ENCODE data around the gene ADCY2. TPM values are rescaled to one million over a fixed set of nuclear protein-coding genes. Genes with fewer than 3 reads are reported as not detected.

ADCY2 gene
- total and polyA plus RNA-seq, 2 of the 13 experiments (the other 11 are each of a cell fraction or from before 2014, with no cell fraction given), result not detected

DNA sequence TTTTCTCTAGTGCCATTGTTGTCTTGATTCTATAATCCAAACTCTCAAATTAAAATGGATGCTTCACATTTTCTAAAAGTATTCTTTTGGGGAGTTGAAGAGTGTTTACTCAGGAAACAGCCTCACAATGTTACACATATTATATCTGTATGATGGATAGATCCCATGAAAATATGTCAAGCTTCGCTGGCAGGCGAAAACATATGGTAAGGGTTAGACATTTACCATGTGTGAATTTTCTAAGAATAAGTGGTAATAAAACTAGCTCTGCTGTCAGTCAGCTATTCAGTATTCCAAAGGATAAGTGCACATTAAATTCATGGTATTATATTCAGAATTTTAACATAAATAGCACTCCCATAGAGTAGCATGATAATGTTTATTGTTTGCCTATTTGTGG, 13.3 kb upstream of the ADCY2 start:
- DNase-seq (ENCODE audit: low spot score) (no peak), FAIRE-seq (no peak), ATAC-seq (no peak)
- H3K9ac ChIP-seq (ENCODE audit: insufficient read depth, low read depth, low read length), result no peak overlapping the region
- H3K9me3 ChIP-seq (ENCODE audit: low read length), result no peaks in the 10 kb centered on the region
- no TSS peak for BruUV-seq (replicated peaks)
- H2AFZ ChIP-seq (ENCODE audit: low read length), result no peak overlapping the region
- TF ChIP-seq NONO (IDR thresholded peaks at IDR 0.05) (no peak), NONO (CRISPR knock-in tag; conservative IDR thresholded peaks at IDR 0.05) (no peak), ARNT (IDR thresholded peaks at IDR 0.05) (no peak), CENPT (CRISPR knock-in tag; IDR thresholded peaks at IDR 0.05; ENCODE audit: low read depth) (no peak), ZBTB20 (CRISPR knock-in tag; IDR thresholded peaks at IDR 0.05; ENCODE audit: borderline replicate concordance, low read depth) (no peak), HNF4A (CRISPR knock-in tag; IDR thresholded peaks at IDR 0.05) (no peak), SMC3 (IDR thresholded peaks at IDR 0.05; ENCODE audit: low read length) (no peak), ZNF672 (CRISPR knock-in tag; IDR thresholded peaks at IDR 0.05) (no peak)
- TF ChIP-seq, protein P1, sequence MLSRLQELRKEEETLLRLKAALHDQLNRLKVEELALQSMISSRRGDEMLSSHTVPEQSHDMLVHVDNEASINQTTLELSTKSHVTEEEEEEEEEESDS (CRISPR knock-in tag; IDR thresholded peaks at IDR 0.05; ENCODE audit: borderline replicate concordance), result no peak
- ChIA-PET CTCF (ENCODE audit: low intra/inter-chr PET ratio, low total read pairs) (no interaction called here), POLR2A (no interaction called here)
- 4% methylated on average over 2 of the region's 2 CpGs for WGBS (ENCODE audit: low lambda C conversion rate)
- no peak overlapping the region for H3K4me2 ChIP-seq (ENCODE audit: low read depth, low read length)
- no peak overlapping the region for H3K27ac ChIP-seq (ENCODE audit: extremely low read length, insufficient read depth, low read length)
- no peaks in the 10 kb centered on the region for H4K20me1 ChIP-seq (ENCODE audit: insufficient read depth, low read length)
- intact Hi-C loops (cut with micrococcal nuclease; ENCODE audit: unreplicated experiment), result no loop called here
- no peak overlapping the region for H3K4me3 ChIP-seq (replicated peaks in 1 of 3; ENCODE audit: insufficient read depth in 1 of 3, low read depth in 2 of 3, low read length in 3 of 3)
- H3K4me1 ChIP-seq (ENCODE audit: insufficient read depth, low read length), result no peaks in the 10 kb centered on the region
- in situ Hi-C loops (cut with HindIII; ENCODE audit: extremely low pct_ligation_motif_present, low pct_unique_long_range_greater_than_20kb), result loop anchor here (25.0 kb wide), 1 partner anchor 570 kb away; no protein-coding TSS in a partner anchor
- no peaks in the 10 kb centered on the region for H3K27me3 ChIP-seq (ENCODE audit: control insufficient read depth in 1 of 2, insufficient read depth in 2 of 2, low read length in 2 of 2)
- no peaks in the 10 kb centered on the region for H3K79me2 ChIP-seq (ENCODE audit: insufficient read depth, low read length)
- H3K36me3 ChIP-seq (replicated peaks in 1 of 2; ENCODE audit: control insufficient read depth in 1 of 2, insufficient read depth in 2 of 2, low read length in 2 of 2), result no peaks in the 10 kb centered on the region

DNA sequence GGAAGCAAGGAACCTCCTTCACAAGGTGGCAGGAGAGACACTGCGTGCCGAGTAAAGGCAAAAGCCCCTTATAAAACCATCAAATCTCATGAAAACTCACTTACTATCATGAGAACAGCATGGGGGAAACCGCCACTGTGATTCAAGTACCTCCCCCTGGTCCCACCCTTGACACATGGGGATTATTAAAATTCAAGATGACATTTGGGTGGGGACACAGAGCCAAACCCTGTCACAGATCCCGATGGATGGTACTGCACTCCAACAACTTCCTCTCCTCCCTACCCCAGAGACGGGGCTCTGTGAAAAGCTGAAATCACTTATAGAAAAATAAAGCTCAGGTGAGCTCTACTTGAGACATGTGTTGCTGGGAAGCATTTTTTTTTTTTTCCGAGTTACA, 10.3 kb upstream of the ADCY2 start:
- in situ Hi-C loops (cut with HindIII; ENCODE audit: extremely low pct_ligation_motif_present, low pct_unique_long_range_greater_than_20kb) (loop anchor here (25.0 kb wide), 1 partner anchor 573 kb away; no protein-coding TSS in a partner anchor), intact Hi-C loops (cut with micrococcal nuclease; ENCODE audit: unreplicated experiment) (no loop called here)
- Histone ChIP-seq H3K4me2 (ENCODE audit: low read depth, low read length) (no peak overlapping the region), H4K20me1 (ENCODE audit: insufficient read depth, low read length) (no peaks in the 10 kb centered on the region), H3K27me3 (ENCODE audit: control insufficient read depth in 1 of 2, insufficient read depth in 2 of 2, low read length in 2 of 2) (no peaks in the 10 kb centered on the region), H2AFZ (ENCODE audit: low read length) (no peak overlapping the region), H3K9ac (ENCODE audit: insufficient read depth, low read depth, low read length) (no peak overlapping the region), H3K79me2 (ENCODE audit: insufficient read depth, low read length) (no peaks in the 10 kb centered on the region), H3K4me1 (ENCODE audit: insufficient read depth, low read length) (no peaks in the 10 kb centered on the region), H3K9me3 (ENCODE audit: low read length) (no peaks in the 10 kb centered on the region), H3K36me3 (replicated peaks in 1 of 2; ENCODE audit: control insufficient read depth in 1 of 2, insufficient read depth in 2 of 2, low read length in 2 of 2) (no peaks in the 10 kb centered on the region), H3K27ac (ENCODE audit: extremely low read length, insufficient read depth, low read length) (no peak overlapping the region), H3K4me3 (replicated peaks in 1 of 3; ENCODE audit: insufficient read depth in 1 of 3, low read depth in 2 of 3, low read length in 3 of 3) (no peak overlapping the region)
- ChIA-PET CTCF (ENCODE audit: low intra/inter-chr PET ratio, low total read pairs) (no interaction called here), POLR2A (no interaction called here)
- BruUV-seq (replicated peaks), result no TSS peak
- FAIRE-seq (no peak), DNase-seq (ENCODE audit: low spot score) (no peak), ATAC-seq (no peak)
- WGBS (ENCODE audit: low lambda C conversion rate), result 2% methylated on average over 6 of the region's 6 CpGs
- TF ChIP-seq HDAC1 (CRISPR knock-in tag; IDR thresholded peaks at IDR 0.05) (no peak), SPEN (CRISPR knock-in tag; IDR thresholded peaks at IDR 0.05; ENCODE audit: low read depth) (no peak), MBD4 (IDR thresholded peaks at IDR 0.05; ENCODE audit: borderline replicate concordance, low read length) (no peak), ZNF329 (CRISPR knock-in tag; IDR thresholded peaks at IDR 0.05; ENCODE audit: low read depth) (no peak), SIN3B (IDR thresholded peaks at IDR 0.05; ENCODE audit: low read length) (no peak)
- TF ChIP-seq, protein P2, sequence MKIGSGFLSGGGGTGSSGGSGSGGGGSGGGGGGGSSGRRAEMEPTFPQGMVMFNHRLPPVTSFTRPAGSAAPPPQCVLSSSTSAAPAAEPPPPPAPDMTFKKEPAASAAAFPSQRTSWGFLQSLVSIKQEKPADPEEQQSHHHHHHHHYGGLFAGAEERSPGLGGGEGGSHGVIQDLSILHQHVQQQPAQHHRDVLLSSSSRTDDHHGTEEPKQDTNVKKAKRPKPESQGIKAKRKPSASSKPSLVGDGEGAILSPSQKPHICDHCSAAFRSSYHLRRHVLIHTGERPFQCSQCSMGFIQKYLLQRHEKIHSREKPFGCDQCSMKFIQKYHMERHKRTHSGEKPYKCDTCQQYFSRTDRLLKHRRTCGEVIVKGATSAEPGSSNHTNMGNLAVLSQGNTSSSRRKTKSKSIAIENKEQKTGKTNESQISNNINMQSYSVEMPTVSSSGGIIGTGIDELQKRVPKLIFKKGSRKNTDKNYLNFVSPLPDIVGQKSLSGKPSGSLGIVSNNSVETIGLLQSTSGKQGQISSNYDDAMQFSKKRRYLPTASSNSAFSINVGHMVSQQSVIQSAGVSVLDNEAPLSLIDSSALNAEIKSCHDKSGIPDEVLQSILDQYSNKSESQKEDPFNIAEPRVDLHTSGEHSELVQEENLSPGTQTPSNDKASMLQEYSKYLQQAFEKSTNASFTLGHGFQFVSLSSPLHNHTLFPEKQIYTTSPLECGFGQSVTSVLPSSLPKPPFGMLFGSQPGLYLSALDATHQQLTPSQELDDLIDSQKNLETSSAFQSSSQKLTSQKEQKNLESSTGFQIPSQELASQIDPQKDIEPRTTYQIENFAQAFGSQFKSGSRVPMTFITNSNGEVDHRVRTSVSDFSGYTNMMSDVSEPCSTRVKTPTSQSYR (CRISPR knock-in tag; IDR thresholded peaks at IDR 0.05; ENCODE audit: borderline replicate concordance), result no peak
- TF ChIP-seq, protein P3, sequence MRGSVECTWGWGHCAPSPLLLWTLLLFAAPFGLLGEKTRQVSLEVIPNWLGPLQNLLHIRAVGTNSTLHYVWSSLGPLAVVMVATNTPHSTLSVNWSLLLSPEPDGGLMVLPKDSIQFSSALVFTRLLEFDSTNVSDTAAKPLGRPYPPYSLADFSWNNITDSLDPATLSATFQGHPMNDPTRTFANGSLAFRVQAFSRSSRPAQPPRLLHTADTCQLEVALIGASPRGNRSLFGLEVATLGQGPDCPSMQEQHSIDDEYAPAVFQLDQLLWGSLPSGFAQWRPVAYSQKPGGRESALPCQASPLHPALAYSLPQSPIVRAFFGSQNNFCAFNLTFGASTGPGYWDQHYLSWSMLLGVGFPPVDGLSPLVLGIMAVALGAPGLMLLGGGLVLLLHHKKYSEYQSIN (CRISPR knock-in tag; IDR thresholded peaks at IDR 0.05; ENCODE audit: borderline replicate concordance), result no peak
